IMR-90 (cell line): ENCODE results near the gene TAS2R9.

Experiments used
- MAFK ChIP-seq: IDR thresholded peaks from 2 replicates; pipeline ENCODE4 v1.6.1; 2012; ENCODE audit warnings: low read depth, low read length, improper control_type of control experiment
- POLR2A ChIP-seq: IDR thresholded peaks from 2 replicates; pipeline ENCODE4 v1.6.1; 2012; ENCODE audit warnings: mild to moderate bottlenecking, low read depth, low read length
- RAD21 ChIP-seq: IDR thresholded peaks from 2 replicates; pipeline ENCODE4 v1.6.1; 2012; ENCODE audit warnings: low read length, improper control_type of control experiment
- SMC3 ChIP-seq: fragments of 150-350 bp; IDR thresholded peaks from 2 replicates; pipeline ENCODE4 v1.6.1; 2016; ENCODE audit warnings: low read depth, mild to moderate bottlenecking, antibody characterized with exemption, low read length, moderate library complexity
- USF2 ChIP-seq: fragments of 150-350 bp; IDR thresholded peaks from 2 replicates; pipeline ENCODE4 v1.6.1; 2017; ENCODE audit warnings: mild to moderate bottlenecking, antibody characterized with exemption, low read length, low read depth
- TF ChIP-seq, protein P1 (sequence below): conservative IDR thresholded peaks from 2 replicates; pipeline ENCODE4 v1.5.1; 2012; ENCODE audit warnings: mild to moderate bottlenecking, low read depth, low read length, improper control_type of control experiment

DNA sequence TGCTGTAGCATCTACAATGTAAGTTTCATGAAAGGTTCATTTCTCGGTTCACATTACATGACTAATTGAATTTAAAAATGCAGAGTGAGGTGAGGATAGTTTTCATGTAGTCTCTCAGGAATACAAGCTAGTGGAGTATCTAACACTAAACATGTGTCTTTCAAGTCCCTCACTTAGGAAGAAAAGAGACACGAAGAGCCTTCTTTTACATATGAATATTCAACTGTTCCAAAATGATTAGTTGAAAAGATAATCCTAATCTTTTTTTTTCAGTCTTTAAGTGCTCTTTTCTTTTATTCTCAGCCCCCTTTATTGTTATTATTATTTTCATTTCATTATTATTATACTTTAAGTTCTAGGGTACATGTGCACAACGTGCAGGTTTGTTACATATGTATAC is 28.5 kb upstream of the TAS2R9 start:
- TF ChIP-seq, protein P1, sequence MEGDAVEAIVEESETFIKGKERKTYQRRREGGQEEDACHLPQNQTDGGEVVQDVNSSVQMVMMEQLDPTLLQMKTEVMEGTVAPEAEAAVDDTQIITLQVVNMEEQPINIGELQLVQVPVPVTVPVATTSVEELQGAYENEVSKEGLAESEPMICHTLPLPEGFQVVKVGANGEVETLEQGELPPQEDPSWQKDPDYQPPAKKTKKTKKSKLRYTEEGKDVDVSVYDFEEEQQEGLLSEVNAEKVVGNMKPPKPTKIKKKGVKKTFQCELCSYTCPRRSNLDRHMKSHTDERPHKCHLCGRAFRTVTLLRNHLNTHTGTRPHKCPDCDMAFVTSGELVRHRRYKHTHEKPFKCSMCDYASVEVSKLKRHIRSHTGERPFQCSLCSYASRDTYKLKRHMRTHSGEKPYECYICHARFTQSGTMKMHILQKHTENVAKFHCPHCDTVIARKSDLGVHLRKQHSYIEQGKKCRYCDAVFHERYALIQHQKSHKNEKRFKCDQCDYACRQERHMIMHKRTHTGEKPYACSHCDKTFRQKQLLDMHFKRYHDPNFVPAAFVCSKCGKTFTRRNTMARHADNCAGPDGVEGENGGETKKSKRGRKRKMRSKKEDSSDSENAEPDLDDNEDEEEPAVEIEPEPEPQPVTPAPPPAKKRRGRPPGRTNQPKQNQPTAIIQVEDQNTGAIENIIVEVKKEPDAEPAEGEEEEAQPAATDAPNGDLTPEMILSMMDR, result no peak
- no peak for TF ChIP-seq POLR2A
- TF ChIP-seq SMC3, result no peak
- no peak for TF ChIP-seq RAD21
- no peak for TF ChIP-seq USF2
- TF ChIP-seq MAFK, result no peak
